GM12878 (cell line): ENCODE results near the gene TEPSIN. TPM values are rescaled to one million over a fixed set of nuclear protein-coding genes. Genes with fewer than 3 reads are reported as not detected.

Source experiments
- ATAC-seq: fragments of 200-7000 bp; cut with Tn5 transposase; 3 replicates; pipeline ENCODE4 v1.9.1; 2020; ENCODE audit warnings: mild to moderate bottlenecking, moderate library complexity
- BruUV-seq: library from RNA; stranded (reverse); fragments of 400-500 nt; replicated peaks from 2 replicates; lab custom pipeline; 2021; lab: Mats Ljungman, UMichigan
- CTCF ChIA-PET: fragments of 300-600 bp; sonication (Branson Sonifier 250); formaldehyde crosslinking; extraction: SDS; loops from one replicate; lab custom pipeline; 2021; ENCODE audit warnings: inconsistent platforms; lab: Yijun Ruan, JAX
- POLR2A ChIA-PET: fragments of 350-600 bp; formaldehyde crosslinking; extraction: SDS; loops from one replicate; lab custom pipeline; 2021; ENCODE audit warnings: inconsistent platforms; lab: Charles Lee
- RAD21 ChIA-PET: fragments of 300-600 bp; sonication (Branson Sonifier 250); formaldehyde crosslinking; loops from one replicate; lab custom pipeline; 2023; ENCODE audit warnings: antibody characterized with exemption; ENCODE audit not compliant: unreplicated experiment; lab: Charles Lee
- SMC1A ChIA-PET: fragments of 300-600 bp; sonication (Branson Sonifier 250); formaldehyde crosslinking; loops from one replicate; lab custom pipeline; 2023; ENCODE audit not compliant: unreplicated experiment, uncharacterized antibody; lab: Charles Lee
- DNase-seq: peaks from one replicate; pipeline ENCODE4 v3.0.0-alpha.2; 2011; ENCODE audit warnings: low read depth, low spot score
- FAIRE-seq: peaks from 3 replicates; lab custom pipeline; 2011; peaks lifted over from hg19 to GRCh38; lab: Jason Lieb, UNC
- H2AFZ ChIP-seq: 2 replicates; pipeline ENCODE4 v1.6.0; 2011; ENCODE audit warnings: low read depth, low read length, control low read depth; ENCODE audit not compliant: control insufficient read depth
- H3K27ac ChIP-seq: 2 replicates; pipeline ENCODE4 v1.5.1; 2011; ENCODE audit warnings: control low read depth; ENCODE audit not compliant: control insufficient read depth, insufficient read depth
- H3K27me3 ChIP-seq, 2 experiments: replicated peaks in 1 of 2; 2 replicates each; pipeline versions ENCODE4 v1.6.0 to v1.6.1; 2011; ENCODE audit warnings: low read length in 1 of 2; ENCODE audit not compliant: control insufficient read depth in 2 of 2, insufficient read depth in 2 of 2
- H3K36me3 ChIP-seq, 2 experiments: 2 replicates each; pipeline ENCODE4 v1.5.1; 2011; ENCODE audit warnings: low read length in 1 of 2; ENCODE audit not compliant: control insufficient read depth in 2 of 2, insufficient read depth in 2 of 2
- H3K4me1 ChIP-seq: 2 replicates; pipeline ENCODE4 v1.6.1; 2011; ENCODE audit warnings: mild to moderate bottlenecking, low read length, moderate library complexity, mixed read lengths; ENCODE audit not compliant: control insufficient read depth, insufficient read depth
- H3K4me2 ChIP-seq: 2 replicates; pipeline ENCODE4 v1.6.0; 2011; ENCODE audit warnings: control low read depth; ENCODE audit not compliant: control insufficient read depth, insufficient read depth
- H3K4me3 ChIP-seq: fragments of 200-600 bp; sonication (generic); 2 replicates; pipeline ENCODE4 v1.5.1; 2016
- H3K79me2 ChIP-seq: 2 replicates; pipeline ENCODE4 v1.6.0; 2011; ENCODE audit warnings: low read length; ENCODE audit not compliant: control insufficient read depth, insufficient read depth
- H3K9ac ChIP-seq: 2 replicates; pipeline ENCODE4 v1.8.0; 2011; ENCODE audit warnings: low read length, control low read depth, mixed read lengths; ENCODE audit not compliant: control insufficient read depth, insufficient read depth
- H3K9me3 ChIP-seq: replicated peaks from 3 replicates; pipeline ENCODE4 v1.5.1; 2011; ENCODE audit warnings: mild to moderate bottlenecking, low read length; ENCODE audit not compliant: control insufficient read depth, insufficient read depth
- H4K20me1 ChIP-seq: 2 replicates; pipeline ENCODE4 v1.6.0; 2011; ENCODE audit not compliant: control insufficient read depth, insufficient read depth
- CBX5 ChIP-seq: sonication (generic); IDR thresholded peaks from 2 replicates; pipeline ENCODE4 v1.6.1; 2016; ENCODE audit warnings: low read depth, moderate library complexity, mild to moderate bottlenecking, inconsistent platforms
- DPF2 ChIP-seq: fragments of 450-650 bp; IDR thresholded peaks from 2 replicates; pipeline ENCODE4 v1.6.1; 2017; ENCODE audit warnings: mild to moderate bottlenecking
- FOXM1 ChIP-seq: IDR thresholded peaks from 2 replicates; pipeline ENCODE4 v1.6.1; 2012; ENCODE audit warnings: low read depth, mild to moderate bottlenecking, inconsistent platforms, low read length, moderate library complexity
- RB1 ChIP-seq: fragments of 450-650 bp; formaldehyde crosslinking; IDR thresholded peaks from 2 replicates; pipeline ENCODE4 v1.6.1; 2017; ENCODE audit warnings: mild to moderate bottlenecking, borderline replicate concordance
- SMARCA5 ChIP-seq: fragments of 450-650 bp; IDR thresholded peaks from 2 replicates; pipeline ENCODE4 v1.6.1; 2017; ENCODE audit warnings: mild to moderate bottlenecking
- USF2 ChIP-seq: IDR thresholded peaks from 2 replicates; pipeline ENCODE4 v1.6.1; 2011; ENCODE audit warnings: low read depth, low read length, improper control_type of control experiment, borderline replicate concordance
- ZNF592 ChIP-seq: fragments of 450-650 bp; IDR thresholded peaks from 2 replicates; pipeline ENCODE4 v1.6.1; 2017; ENCODE audit warnings: mild to moderate bottlenecking, moderate library complexity
- ZNF622 ChIP-seq: fragments of 450-650 bp; IDR thresholded peaks from 2 replicates; pipeline ENCODE4 v1.6.1; 2017; ENCODE audit warnings: mild to moderate bottlenecking, inconsistent platforms
- WGBS: methylation state at CpG from one replicate; pipeline ENCODE4 v1.1.6; 2016; ENCODE audit warnings: low lambda C conversion rate; ENCODE audit not compliant: insufficient replicate concordance, insufficient coverage; ENCODE audit errors: missing lambda C conversion rate; 5-methylcytosine and 5-hydroxymethylcytosine counted together
- in situ Hi-C: fragments of 300-500 bp; cut with MboI; formaldehyde crosslinking; loops from 9 replicates; pipeline ENCODE4 v1.14.3; 2018; ENCODE audit warnings: mixed read lengths
- intact Hi-C: fragments of 100-400 bp; cut with micrococcal nuclease; formaldehyde crosslinking; loops from one replicate; pipeline ENCODE4 v1.14.2; 2022; ENCODE audit not compliant: unreplicated experiment
- polyA plus RNA-seq, 11 experiments: library from polyadenylated mRNA; depleted of rRNA in 4 of 11; unstranded in 6 of 11; stranded (reverse) in 5 of 11; fragments of >200 nt; fragmentation: Nextera tagmentation in 4 of 11; fragmentation: Illumina TruSeq in 1 of 11; extraction: Ambion mirVana in 4 of 11; extraction: Trizol in 1 of 11; gene quantifications; 1 replicate in 1 of 11; 2 replicates in 10 of 11; pipeline versions ENCODE4 v1.2.1 to v1.2.3, GENCODE V29; 2011 to 2016; ENCODE audit warnings: inconsistent platforms in 2 of 11, missing spikeins in 2 of 11, low read depth in 1 of 11
- total RNA-seq, 4 experiments: library from RNA; depleted of rRNA in 3 of 4; stranded (reverse); fragments of >200 nt in 3 of 4; fragmentation: Illumina TruSeq in 1 of 4; extraction: Trizol in 1 of 4; gene quantifications; 2 replicates each; pipeline versions ENCODE4 v1.2.1 to v1.2.3, GENCODE V29; 2013 to 2021
- TF ChIP-seq, protein P1 (sequence below): fragments of 450-650 bp; IDR thresholded peaks from 2 replicates; pipeline ENCODE4 v1.6.1; 2017; ENCODE audit warnings: mild to moderate bottlenecking, low read depth, inconsistent platforms; ENCODE audit not compliant: poor library complexity, severe bottlenecking

TEPSIN gene
- total and polyA plus RNA-seq, 10 of the 15 experiments (the other 5 are each of a cell fraction or from before 2014, with no cell fraction given): 0.87 to 36.7 (median 5.3) TPM

DNA sequence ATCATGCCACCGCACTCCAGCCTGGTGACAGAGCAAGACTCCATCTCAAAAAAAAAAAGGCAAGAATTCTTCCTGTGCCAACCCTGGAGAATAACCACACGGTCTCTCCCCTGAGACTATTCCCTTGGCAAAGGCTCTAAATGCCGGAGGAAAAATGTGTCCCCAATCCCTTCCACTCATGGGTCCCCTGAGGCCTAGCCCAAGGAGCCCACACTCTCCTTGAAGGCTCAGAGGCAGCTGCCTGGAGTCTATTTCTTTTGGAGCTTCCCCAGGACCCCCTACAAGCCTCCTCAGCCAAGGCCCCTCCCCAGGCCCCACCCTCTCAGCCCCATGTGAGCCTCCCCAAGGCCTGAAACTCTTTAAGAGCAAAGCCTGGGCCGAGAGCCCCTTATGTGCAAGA lies 32.7 kb downstream of the TEPSIN start:
- CTCF ChIA-PET: no interaction called here
- H3K79me2 ChIP-seq: no peaks in the 10 kb centered on the region
- intact Hi-C loops: no loop called here

More for the DNA sequence above, 32.7 kb downstream of the TEPSIN start:
- DNase-seq (no peak), FAIRE-seq (no peak), ATAC-seq (no peak)
- ChIA-PET POLR2A (no interaction called here), SMC1A (no interaction called here), RAD21 (no interaction called here)
- in situ Hi-C loops: no loop called here
- Histone ChIP-seq H3K4me3 (no peak overlapping the region), H3K27ac (no peak overlapping the region), H3K9me3 (no peaks in the 10 kb centered on the region), H3K4me2 (no peak overlapping the region), H3K4me1 (no peaks in the 10 kb centered on the region), H3K36me3 (peaks cover 2 to 12% of the 10 kb centered on the region in 2 experiments; a peak in 2 of 4 replicates), H3K9ac (no peak overlapping the region), H3K27me3 (no peaks in the 10 kb centered on the region), H4K20me1 (no peaks in the 10 kb centered on the region), H2AFZ (no peak overlapping the region)
- 91% methylated on average over 4 of the region's 4 CpGs for WGBS
- no TSS peak for BruUV-seq
- TF ChIP-seq ZNF592 (no peak), RB1 (no peak), ZNF622 (no peak), USF2 (no peak), DPF2 (no peak), CBX5 (no peak), SMARCA5 (no peak), FOXM1 (no peak)
- TF ChIP-seq, protein P1, sequence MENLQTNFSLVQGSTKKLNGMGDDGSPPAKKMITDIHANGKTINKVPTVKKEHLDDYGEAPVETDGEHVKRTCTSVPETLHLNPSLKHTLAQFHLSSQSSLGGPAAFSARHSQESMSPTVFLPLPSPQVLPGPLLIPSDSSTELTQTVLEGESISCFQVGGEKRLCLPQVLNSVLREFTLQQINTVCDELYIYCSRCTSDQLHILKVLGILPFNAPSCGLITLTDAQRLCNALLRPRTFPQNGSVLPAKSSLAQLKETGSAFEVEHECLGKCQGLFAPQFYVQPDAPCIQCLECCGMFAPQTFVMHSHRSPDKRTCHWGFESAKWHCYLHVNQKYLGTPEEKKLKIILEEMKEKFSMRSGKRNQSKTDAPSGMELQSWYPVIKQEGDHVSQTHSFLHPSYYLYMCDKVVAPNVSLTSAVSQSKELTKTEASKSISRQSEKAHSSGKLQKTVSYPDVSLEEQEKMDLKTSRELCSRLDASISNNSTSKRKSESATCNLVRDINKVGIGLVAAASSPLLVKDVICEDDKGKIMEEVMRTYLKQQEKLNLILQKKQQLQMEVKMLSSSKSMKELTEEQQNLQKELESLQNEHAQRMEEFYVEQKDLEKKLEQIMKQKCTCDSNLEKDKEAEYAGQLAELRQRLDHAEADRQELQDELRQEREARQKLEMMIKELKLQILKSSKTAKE: no peak
